Activated CD8-positive, alpha-beta memory T cell treated with anti-CD3 and anti-CD28 coated beads, Interleukin-2, amount 50 U/mL, for 1 hour (primary cell): ENCODE results near the gene SARM1.

Experiments used
- DNase-seq: peaks from one replicate; pipeline ENCODE4 v3.0.0-alpha.2; 2020; ENCODE audit errors: extremely low read depth

The SARM1 gene

GRCh38 chr17:28395968-28396367 is 24.5 kb downstream of the SARM1 start:
- DNase-seq, result no peak

- DNase-seq, result no peak
Measured at GRCh38 chr17:28396635-28397239, 25.2 kb downstream of the SARM1 start.

- no peak for DNase-seq
Measured at GRCh38 chr17:28397275-28397674, 25.8 kb downstream of the SARM1 start.

GRCh38 chr17:28397687-28398279 is 26.3 kb downstream of the SARM1 start:
- DNase-seq, result no peak

GRCh38 chr17:28398280-28398981 is 26.9 kb downstream of the SARM1 start:
- DNase-seq, result no peak

- DNase-seq, result no peak
Measured at GRCh38 chr17:28399808-28400207, 28.3 kb downstream of the SARM1 start.

GRCh38 chr17:28402224-28402630 is 30.7 kb downstream of the SARM1 start:
- no peak for DNase-seq

- DNase-seq, result no peak
Measured at GRCh38 chr17:28402844-28403243, 31.4 kb downstream of the SARM1 start.

GRCh38 chr17:28404007-28404406 is 32.5 kb downstream of the SARM1 start:
- DNase-seq, result no peak

- DNase-seq, result no peak
Measured at GRCh38 chr17:28404461-28404811, 32.9 kb downstream of the SARM1 start.

- DNase-seq, result no peak
Measured at GRCh38 chr17:28404812-28405570, 33.5 kb downstream of the SARM1 start.

- no peak for DNase-seq
Measured at GRCh38 chr17:28405632-28406472, 34.4 kb downstream of the SARM1 start, which contains the start of gene SLC46A1. Gene SLC46A1 (minus strand): TSS chr17:28406212. CDS start chr17:28406114, 98 bp downstream.

- DNase-seq, result no peak
Measured at GRCh38 chr17:28406473-28406814, 35.0 kb downstream of the SARM1 start.

GRCh38 chr17:28407130-28407973 is 35.9 kb downstream of the SARM1 start:
- no peak for DNase-seq

GRCh38 chr17:28407974-28408306 is 36.4 kb downstream of the SARM1 start:
- no peak for DNase-seq

- no peak for DNase-seq
Measured at GRCh38 chr17:28412099-28412498, 40.6 kb downstream of the SARM1 start.

- DNase-seq, result no peak
Measured at GRCh38 chr17:28413804-28414203, 42.3 kb downstream of the SARM1 start.

- no peak for DNase-seq
Measured at GRCh38 chr17:28415886-28416285, 44.4 kb downstream of the SARM1 start.

GRCh38 chr17:28416703-28417311 is 45.3 kb downstream of the SARM1 start:
- peak; percentile 22 for DNase-seq

- DNase-seq, result no peak
Measured at GRCh38 chr17:28421787-28422305, 50.4 kb downstream of the SARM1 start.
